ENCODE data around the gene ZNF544.
"Not testable (repeated sequence)": the region's sequence is repeated elsewhere in the genome, so short reads cannot be mapped to it uniquely, and the experiment has no call there.

ZNF544 gene

GRCh38 chr19:58305065-58305931, 76.6 kb downstream of the ZNF544 start, which contains the start of gene ERVK3-1:
Gene ERVK3-1 (plus strand): TSS chr19:58305377. CDS start chr19:58312169, 6,792 bp downstream.
- peak; percentile 94 to 95 for DNase-seq (ENCODE audit: low read depth in 2 of 2)

- DNase-seq (ENCODE audit: low read depth in 2 of 2), result no peak
Observed at GRCh38 chr19:58305932-58306323, 77.2 kb downstream of the ZNF544 start.

GRCh38 chr19:58307736-58308135, 79.0 kb downstream of the ZNF544 start:
- DNase-seq (ENCODE audit: low read depth in 2 of 2), result no peak

GRCh38 chr19:58310685-58311084, 82.0 kb downstream of the ZNF544 start:
- DNase-seq (ENCODE audit: low read depth in 2 of 2), result not testable (repeated sequence)

GRCh38 chr19:58311345-58311865, 82.7 kb downstream of the ZNF544 start:
- DNase-seq (ENCODE audit: low read depth in 2 of 2), result no peak

All from stimulated activated CD8-positive, alpha-beta memory T cell treated with anti-CD3 and anti-CD28 coated beads, Interleukin-15, amount 100 ng/mL, for 48 hours (primary cell).